Measurements from ENCODE around the gene ZNF214. TPM values are rescaled to one million over a fixed set of nuclear protein-coding genes. Genes with fewer than 3 reads are reported as not detected.
"Not testable (repeated sequence)": the region's sequence is repeated elsewhere in the genome, so short reads cannot be mapped to it uniquely, and the experiment has no call there.

Gene ZNF214
- total RNA-seq, 3 donors from 2014 or later, result 3.0 to 6.9 (median 4.9) TPM

- intact Hi-C loops (cut with DNase I; ENCODE audit: low total_unique reads), result no loop called here
- TF ChIP-seq POLR2AphosphoS5 (IDR thresholded peaks at IDR 0.05), result no peak
- TF ChIP-seq POLR2A (IDR thresholded peaks at IDR 0.05), result no peak
- no peak for TF ChIP-seq CTCF (IDR thresholded peaks at IDR 0.05)
- H3K36me3 ChIP-seq, result no peaks in the 10 kb centered on the region
- DNase-seq (ENCODE audit: low spot score in 2 of 2), result no peak
- H3K27me3 ChIP-seq, result no peaks in the 10 kb centered on the region
- H3K4me3 ChIP-seq, result no peak overlapping the region
- H3K9me3 ChIP-seq, result no peaks in the 10 kb centered on the region
- no peaks in the 10 kb centered on the region for H3K4me1 ChIP-seq
- no peak overlapping the region for H3K27ac ChIP-seq
Measured at GRCh38 chr11:6991227-6991626, 28.9 kb downstream of the ZNF214 start.

DNA sequence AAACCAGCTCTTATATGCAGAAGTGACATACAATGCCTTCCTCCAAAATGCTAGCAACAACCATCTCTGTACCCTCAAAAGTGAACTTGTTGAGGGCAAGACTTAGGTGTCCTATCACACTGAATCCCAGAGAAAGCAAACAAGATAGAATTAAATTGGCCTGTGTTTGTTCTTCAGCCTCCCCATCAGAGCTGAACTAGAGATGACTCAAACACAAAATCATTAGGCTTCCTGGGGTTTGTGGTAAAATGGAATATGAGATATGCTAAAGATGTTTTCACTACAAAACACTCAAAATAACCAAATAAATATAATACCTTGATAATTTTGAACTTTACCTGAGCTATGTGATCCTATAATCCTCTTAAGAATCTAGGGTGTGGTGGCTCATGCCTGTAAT, 31.6 kb downstream of the ZNF214 start:
- Histone ChIP-seq H3K36me3 (no peaks in the 10 kb centered on the region), H3K9me3 (no peaks in the 10 kb centered on the region), H3K27ac (no peak overlapping the region), H3K27me3 (no peaks in the 10 kb centered on the region), H3K4me3 (no peak overlapping the region), H3K4me1 (no peaks in the 10 kb centered on the region)
- no peak for DNase-seq (ENCODE audit: low spot score in 2 of 2)
- intact Hi-C loops (cut with DNase I; ENCODE audit: low total_unique reads), result no loop called here
- TF ChIP-seq POLR2A (IDR thresholded peaks at IDR 0.05) (no peak), POLR2AphosphoS5 (IDR thresholded peaks at IDR 0.05) (no peak), CTCF (IDR thresholded peaks at IDR 0.05) (no peak)

GRCh38 chr11:6986487-6986886, 33.7 kb downstream of the ZNF214 start:
- Histone ChIP-seq H3K4me1 (no peaks in the 10 kb centered on the region), H3K27ac (no peak overlapping the region), H3K36me3 (no peaks in the 10 kb centered on the region), H3K9me3 (no peaks in the 10 kb centered on the region), H3K27me3 (no peaks in the 10 kb centered on the region), H3K4me3 (no peak overlapping the region)
- no peak for DNase-seq (ENCODE audit: low spot score in 2 of 2)
- intact Hi-C loops (cut with DNase I; ENCODE audit: low total_unique reads), result no loop called here
- TF ChIP-seq POLR2AphosphoS5 (IDR thresholded peaks at IDR 0.05) (no peak), POLR2A (IDR thresholded peaks at IDR 0.05) (no peak), CTCF (IDR thresholded peaks at IDR 0.05) (no peak)

- Histone ChIP-seq H3K27me3 (no peaks in the 10 kb centered on the region), H3K4me1 (no peaks in the 10 kb centered on the region), H3K36me3 (no peaks in the 10 kb centered on the region), H3K4me3 (no peak overlapping the region), H3K9me3 (no peaks in the 10 kb centered on the region), H3K27ac (no peak overlapping the region)
- TF ChIP-seq POLR2AphosphoS5 (IDR thresholded peaks at IDR 0.05) (no peak), CTCF (IDR thresholded peaks at IDR 0.05) (no peak), POLR2A (IDR thresholded peaks at IDR 0.05) (no peak)
- intact Hi-C loops (cut with DNase I; ENCODE audit: low total_unique reads), result loop anchor here (10.0 kb wide), 1 partner anchor 1005 kb away; no protein-coding TSS in a partner anchor
- DNase-seq (ENCODE audit: low spot score in 2 of 2), result no peak
Measured at GRCh38 chr11:6979365-6979764, 40.8 kb downstream of the ZNF214 start.

DNA sequence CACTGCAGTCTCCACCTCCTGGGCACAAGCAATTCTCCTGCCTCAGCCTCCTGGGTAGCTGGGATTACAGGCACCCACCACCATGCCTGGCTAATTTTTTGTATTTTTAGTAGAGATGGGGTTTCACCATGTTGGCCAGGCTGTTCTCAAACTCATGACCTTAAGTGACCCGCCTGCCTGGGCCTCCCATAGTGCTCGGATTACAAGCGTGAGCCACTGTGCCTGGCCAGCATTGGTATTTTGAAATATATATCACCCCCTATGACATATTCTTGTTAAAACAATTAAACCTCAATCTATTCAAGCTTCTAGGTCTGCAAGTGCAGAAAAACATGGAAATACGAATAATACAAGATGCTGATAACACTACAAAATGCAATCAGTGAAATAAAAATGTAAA, 50.3 kb downstream of the ZNF214 start:
- not testable (repeated sequence) for H3K36me3 ChIP-seq; H3K4me1 ChIP-seq; H3K4me3 ChIP-seq; DNase-seq (ENCODE audit: low spot score in 2 of 2); H3K27ac ChIP-seq; H3K27me3 ChIP-seq; H3K9me3 ChIP-seq
- intact Hi-C loops (cut with DNase I; ENCODE audit: low total_unique reads), result loop anchor here (10.0 kb wide), 1 partner anchor 995 kb away; no protein-coding TSS in a partner anchor

DNA sequence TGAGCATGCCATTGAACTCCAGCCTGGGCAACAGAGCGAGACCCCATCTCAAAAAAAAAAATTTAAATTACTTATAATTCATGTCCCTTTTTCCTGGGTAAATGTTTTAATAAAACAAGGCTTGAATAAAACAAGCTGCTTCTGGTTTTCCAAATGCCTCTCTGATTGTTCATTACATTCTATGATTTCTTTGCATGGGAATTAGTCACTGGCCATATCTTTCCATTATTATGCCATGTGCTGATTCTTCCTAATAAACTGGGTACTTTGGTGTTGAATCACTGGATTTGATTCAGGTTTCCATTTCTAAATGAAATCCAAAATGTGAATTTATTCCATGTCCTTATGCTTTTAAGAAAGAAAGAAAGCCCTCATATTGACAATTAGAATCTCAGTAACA, 51.3 kb downstream of the ZNF214 start:
- Histone ChIP-seq H3K4me1 (no peaks in the 10 kb centered on the region), H3K27me3 (no peaks in the 10 kb centered on the region), H3K4me3 (no peak overlapping the region), H3K36me3 (no peaks in the 10 kb centered on the region), H3K27ac (no peak overlapping the region), H3K9me3 (peaks cover 0 to 10% of the 10 kb centered on the region in 2 donors)
- no peak for DNase-seq (ENCODE audit: low spot score in 2 of 2)
- no peak for TF ChIP-seq POLR2AphosphoS5 (IDR thresholded peaks at IDR 0.05)
- no peak for TF ChIP-seq CTCF (IDR thresholded peaks at IDR 0.05)
- TF ChIP-seq POLR2A (IDR thresholded peaks at IDR 0.05), result no peak
- intact Hi-C loops (cut with DNase I; ENCODE audit: low total_unique reads), result no loop called here
